Measurements from ENCODE around the gene SND1. TPM values are rescaled to one million over a fixed set of nuclear protein-coding genes. Genes with fewer than 3 reads are reported as not detected.

Gene SND1
- total and polyA plus RNA-seq, 4 donors: 59.4 to 214 (median 84.1) TPM

DNA sequence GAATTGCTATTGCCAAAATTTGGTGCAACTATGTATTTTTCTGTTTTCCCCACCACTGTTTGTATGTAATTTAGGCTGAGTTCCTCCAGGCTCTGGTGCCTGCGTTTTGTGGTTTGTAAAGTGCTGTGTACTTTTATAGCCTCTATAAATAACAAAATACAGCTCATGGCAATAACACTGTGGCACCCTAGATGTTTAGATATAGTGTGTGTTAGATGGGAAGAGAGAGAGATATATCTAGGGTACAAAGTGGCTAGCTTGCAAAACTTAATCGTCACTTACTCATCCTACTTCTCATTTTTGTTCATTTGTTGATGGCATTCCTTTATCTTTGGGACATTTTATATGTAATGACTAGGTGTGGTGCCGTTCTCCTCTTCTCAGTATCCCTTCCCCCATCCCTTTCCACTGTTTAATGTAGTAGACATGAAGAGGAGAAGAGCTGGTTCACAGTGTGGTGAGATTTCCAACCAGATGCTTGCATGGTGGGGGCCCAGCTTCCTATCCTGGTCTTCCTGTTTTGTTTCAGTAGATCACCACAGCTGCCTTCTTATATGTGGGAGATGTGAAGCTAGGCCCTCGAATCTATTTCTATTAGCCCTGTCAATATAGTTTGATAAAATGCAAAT, 115.0 kb downstream of the SND1 start:
- no peak overlapping the region for H3K4me3 ChIP-seq (ENCODE audit: low read depth in 1 of 3, low read length in 3 of 3)
- no peak overlapping the region for H3K9ac ChIP-seq (ENCODE audit: low read depth in 1 of 2, low read length in 2 of 2)
- no peaks in the 10 kb centered on the region for H3K27me3 ChIP-seq (ENCODE audit: control insufficient read depth in 4 of 4, insufficient read depth in 4 of 4, low read length in 3 of 4)
- WGBS: 79% methylated on average over 4 of the region's 4 CpGs
- no peak for TF ChIP-seq FOXA2 (IDR thresholded peaks at IDR 0.05)
- TF ChIP-seq FOXA1 (IDR thresholded peaks at IDR 0.05): no peak
- no peak for TF ChIP-seq TAF1 (conservative IDR thresholded peaks at IDR 0.05)
- TF ChIP-seq EGR1 (IDR thresholded peaks at IDR 0.05; ENCODE audit: low read depth in 2 of 2): no peak
- TF ChIP-seq, protein P1, sequence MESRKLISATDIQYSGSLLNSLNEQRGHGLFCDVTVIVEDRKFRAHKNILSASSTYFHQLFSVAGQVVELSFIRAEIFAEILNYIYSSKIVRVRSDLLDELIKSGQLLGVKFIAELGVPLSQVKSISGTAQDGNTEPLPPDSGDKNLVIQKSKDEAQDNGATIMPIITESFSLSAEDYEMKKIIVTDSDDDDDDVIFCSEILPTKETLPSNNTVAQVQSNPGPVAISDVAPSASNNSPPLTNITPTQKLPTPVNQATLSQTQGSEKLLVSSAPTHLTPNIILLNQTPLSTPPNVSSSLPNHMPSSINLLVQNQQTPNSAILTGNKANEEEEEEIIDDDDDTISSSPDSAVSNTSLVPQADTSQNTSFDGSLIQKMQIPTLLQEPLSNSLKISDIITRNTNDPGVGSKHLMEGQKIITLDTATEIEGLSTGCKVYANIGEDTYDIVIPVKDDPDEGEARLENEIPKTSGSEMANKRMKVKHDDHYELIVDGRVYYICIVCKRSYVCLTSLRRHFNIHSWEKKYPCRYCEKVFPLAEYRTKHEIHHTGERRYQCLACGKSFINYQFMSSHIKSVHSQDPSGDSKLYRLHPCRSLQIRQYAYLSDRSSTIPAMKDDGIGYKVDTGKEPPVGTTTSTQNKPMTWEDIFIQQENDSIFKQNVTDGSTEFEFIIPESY (IDR thresholded peaks at IDR 0.05): no peak
- no peak for TF ChIP-seq SP1 (IDR thresholded peaks at IDR 0.05)
- TF ChIP-seq REST (IDR thresholded peaks at IDR 0.05): no peak
- TF ChIP-seq HNF4G (IDR thresholded peaks at IDR 0.05): no peak
- TF ChIP-seq, protein P2, sequence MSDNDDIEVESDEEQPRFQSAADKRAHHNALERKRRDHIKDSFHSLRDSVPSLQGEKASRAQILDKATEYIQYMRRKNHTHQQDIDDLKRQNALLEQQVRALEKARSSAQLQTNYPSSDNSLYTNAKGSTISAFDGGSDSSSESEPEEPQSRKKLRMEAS (IDR thresholded peaks at IDR 0.05): no peak
- TF ChIP-seq HNF4A (conservative IDR thresholded peaks at IDR 0.05): no peak
- TF ChIP-seq RXRA (IDR thresholded peaks at IDR 0.05): no peak
- H3K4me1 ChIP-seq (ENCODE audit: control insufficient read depth in 4 of 4, insufficient read depth in 4 of 4, low read length in 3 of 4): peaks cover 2 to 11% (median 8%) of the 10 kb centered on the region in 4 donors
- no peak for DNase-seq (ENCODE audit: low spot score)
- peaks cover 0 to 4% (median 1%) of the 10 kb centered on the region in 4 donors for H3K36me3 ChIP-seq (ENCODE audit: control insufficient read depth in 4 of 4, insufficient read depth in 3 of 4, low read depth in 1 of 4, low read length in 3 of 4)
- no peaks in the 10 kb centered on the region for H3K9me3 ChIP-seq (ENCODE audit: control insufficient read depth in 4 of 4, low read length in 3 of 4)
- H3K27ac ChIP-seq (ENCODE audit: low read depth in 1 of 2, low read length in 2 of 2): no peak overlapping the region

DNA sequence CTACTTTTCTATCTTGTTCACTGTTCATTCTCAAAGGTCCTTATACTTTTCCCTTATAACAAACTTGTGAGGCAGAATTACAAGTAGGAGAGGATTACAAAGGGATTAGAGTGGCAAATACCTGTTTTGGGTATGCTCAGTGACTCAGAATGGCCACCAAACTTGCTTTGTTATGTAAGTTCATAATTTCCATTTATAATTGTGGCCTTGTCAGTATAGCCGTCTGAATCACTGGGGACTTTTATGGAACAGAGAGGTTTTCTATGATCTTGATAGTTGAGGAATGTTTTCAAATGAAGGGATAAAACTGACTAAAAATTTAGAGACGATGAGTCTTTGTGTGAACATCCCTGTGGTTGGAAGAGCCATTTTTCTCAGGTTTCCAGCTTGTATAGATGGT, 116.2 kb downstream of the SND1 start:
- no peak for DNase-seq (ENCODE audit: low spot score)
- TF ChIP-seq CTCF (IDR thresholded peaks at IDR 0.05; ENCODE audit: low read depth, low read length, missing input control): no peak
- no peak for TF ChIP-seq TAF1 (conservative IDR thresholded peaks at IDR 0.05)
- TF ChIP-seq, protein P3, sequence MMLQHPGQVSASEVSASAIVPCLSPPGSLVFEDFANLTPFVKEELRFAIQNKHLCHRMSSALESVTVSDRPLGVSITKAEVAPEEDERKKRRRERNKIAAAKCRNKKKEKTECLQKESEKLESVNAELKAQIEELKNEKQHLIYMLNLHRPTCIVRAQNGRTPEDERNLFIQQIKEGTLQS (IDR thresholded peaks at IDR 0.05): no peak
- no peak for TF ChIP-seq RAD21 (IDR thresholded peaks at IDR 0.05)
- no peak for TF ChIP-seq YY1 (IDR thresholded peaks at IDR 0.05)
- TF ChIP-seq NR2F2 (IDR thresholded peaks at IDR 0.05): no peak
- TF ChIP-seq EGR1 (IDR thresholded peaks at IDR 0.05; ENCODE audit: low read depth in 2 of 2): no peak
- TF ChIP-seq REST (IDR thresholded peaks at IDR 0.05): no peak
- TF ChIP-seq HNF4G (IDR thresholded peaks at IDR 0.05): no peak
- TF ChIP-seq SP1 (IDR thresholded peaks at IDR 0.05): no peak
- no peak for TF ChIP-seq GABPA (IDR thresholded peaks at IDR 0.05 in 1 of 2, conservative IDR thresholded peaks at IDR 0.05 in 1 of 2)
- TF ChIP-seq FOXA1 (IDR thresholded peaks at IDR 0.05): no peak
- TF ChIP-seq HNF4A (conservative IDR thresholded peaks at IDR 0.05): no peak
- no peak for TF ChIP-seq RXRA (IDR thresholded peaks at IDR 0.05)
- no peak for TF ChIP-seq FOXA2 (IDR thresholded peaks at IDR 0.05)
- TF ChIP-seq, protein P1 (IDR thresholded peaks at IDR 0.05): no peak

More for the DNA sequence above, 116.2 kb downstream of the SND1 start:
- WGBS: 97% methylated on average over 2 of the region's 2 CpGs
- Histone ChIP-seq H3K27me3 (ENCODE audit: control insufficient read depth in 4 of 4, insufficient read depth in 4 of 4, low read length in 3 of 4) (no peaks in the 10 kb centered on the region), H3K4me3 (ENCODE audit: low read depth in 1 of 3, low read length in 3 of 3) (no peak overlapping the region), H3K27ac (ENCODE audit: low read depth in 1 of 2, low read length in 2 of 2) (no peak overlapping the region), H3K9ac (ENCODE audit: low read depth in 1 of 2, low read length in 2 of 2) (no peak overlapping the region), H3K9me3 (ENCODE audit: control insufficient read depth in 4 of 4, low read length in 3 of 4) (no peaks in the 10 kb centered on the region), H3K4me1 (ENCODE audit: control insufficient read depth in 4 of 4, insufficient read depth in 4 of 4, low read length in 3 of 4) (peaks cover 2 to 7% (median 2%) of the 10 kb centered on the region in 4 donors), H3K36me3 (ENCODE audit: control insufficient read depth in 4 of 4, insufficient read depth in 3 of 4, low read depth in 1 of 4, low read length in 3 of 4) (peaks cover 0 to 4% (median 1%) of the 10 kb centered on the region in 4 donors)

Data from liver (tissue), 9 donors.